SH-SY5Y (cell line): Measurements from ENCODE around the gene SMC1B.

Experiments
- GATA2 ChIP-seq: IDR thresholded peaks from 2 replicates; pipeline ENCODE4 v1.6.1; 2011; ENCODE audit warnings: mild to moderate bottlenecking, low read depth, low read length
- GATA3 ChIP-seq: IDR thresholded peaks from 2 replicates; pipeline ENCODE4 v1.6.1; 2011; ENCODE audit warnings: low read depth, mild to moderate bottlenecking, low read length, moderate library complexity

DNA sequence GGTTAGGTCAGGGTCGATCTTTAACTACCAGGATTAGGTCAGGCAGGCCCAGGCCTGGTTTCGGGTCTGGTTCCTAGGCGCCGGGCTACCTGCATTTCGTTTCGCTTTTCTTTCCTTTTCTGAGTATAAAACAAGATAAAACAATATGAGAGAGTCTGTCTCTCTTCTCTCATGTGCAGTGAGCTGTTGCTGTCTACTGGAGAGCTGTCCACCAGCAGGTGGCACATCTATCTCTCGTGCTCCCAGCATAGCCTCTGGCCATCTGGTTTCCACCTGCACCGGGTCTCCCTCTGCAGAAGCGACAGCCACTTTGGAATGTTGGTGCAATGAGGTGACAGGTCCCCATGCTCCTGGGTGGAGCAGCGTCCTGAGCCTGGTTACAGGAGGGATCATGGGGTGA is 27.7 kb upstream of the SMC1B start:
- TF ChIP-seq GATA2 (no peak), GATA3 (no peak)
